IPS-15b (cell line): ENCODE measurements around the gene MYO1B.

Experiments
- H3K27me3 ChIP-seq: one replicate; pipeline ENCODE4 v1.6.1; 2013; ENCODE audit warnings: low read length; ENCODE audit not compliant: control insufficient read depth, insufficient read depth
- H3K36me3 ChIP-seq: one replicate; pipeline ENCODE4 v1.6.1; 2013; ENCODE audit warnings: low read length; ENCODE audit not compliant: control insufficient read depth, insufficient read depth
- H3K4me1 ChIP-seq: one replicate; pipeline ENCODE4 v1.6.1; 2013; ENCODE audit warnings: mild to moderate bottlenecking, low read length; ENCODE audit not compliant: control insufficient read depth, insufficient read depth
- H3K4me3 ChIP-seq: one replicate; pipeline ENCODE4 v1.5.1; 2013; ENCODE audit warnings: low read depth, low read length
- H3K9ac ChIP-seq: one replicate; pipeline ENCODE4 v1.6.1; 2013; ENCODE audit warnings: low read depth, mild to moderate bottlenecking, low read length
- H3K9me3 ChIP-seq: one replicate; pipeline ENCODE4 v1.6.1; 2013; ENCODE audit warnings: mild to moderate bottlenecking, low read length; ENCODE audit not compliant: control insufficient read depth, insufficient read depth

The MYO1B gene

GRCh38 chr2:191335875-191336464, 90.8 kb downstream of the MYO1B start:
- Histone ChIP-seq H3K9ac (no peak overlapping the region), H3K27me3 (no peaks in the 10 kb centered on the region)

GRCh38 chr2:191341436-191341835, 96.2 kb downstream of the MYO1B start:
- Histone ChIP-seq H3K9me3 (no peaks in the 10 kb centered on the region), H3K9ac (no peak overlapping the region), H3K4me1 (no peaks in the 10 kb centered on the region), H3K36me3 (no peaks in the 10 kb centered on the region), H3K4me3 (no peak overlapping the region), H3K27me3 (no peaks in the 10 kb centered on the region)

More at GRCh38 chr2:191335875-191336464, 90.8 kb downstream of the MYO1B start:
- no peak overlapping the region for H3K4me3 ChIP-seq
- no peaks in the 10 kb centered on the region for H3K9me3 ChIP-seq
- no peaks in the 10 kb centered on the region for H3K4me1 ChIP-seq
- H3K36me3 ChIP-seq, result no peaks in the 10 kb centered on the region

- H3K36me3 ChIP-seq, result no peaks in the 10 kb centered on the region
- H3K4me3 ChIP-seq, result no peak overlapping the region
- H3K27me3 ChIP-seq, result no peaks in the 10 kb centered on the region
- H3K9me3 ChIP-seq, result no peaks in the 10 kb centered on the region
- H3K9ac ChIP-seq, result no peak overlapping the region
- H3K4me1 ChIP-seq, result no peaks in the 10 kb centered on the region
Measured at GRCh38 chr2:191343796-191344338, 98.7 kb downstream of the MYO1B start.

- Histone ChIP-seq H3K4me1 (no peaks in the 10 kb centered on the region), H3K27me3 (no peaks in the 10 kb centered on the region), H3K9ac (no peak overlapping the region), H3K36me3 (no peaks in the 10 kb centered on the region), H3K9me3 (no peaks in the 10 kb centered on the region), H3K4me3 (no peak overlapping the region)
Measured at GRCh38 chr2:191345788-191346187, 100.6 kb downstream of the MYO1B start.

GRCh38 chr2:191347154-191347553, 102.0 kb downstream of the MYO1B start:
- Histone ChIP-seq H3K4me3 (no peak overlapping the region), H3K36me3 (no peaks in the 10 kb centered on the region)

GRCh38 chr2:191347881-191348280, 102.7 kb downstream of the MYO1B start:
- no peaks in the 10 kb centered on the region for H3K9me3 ChIP-seq
- no peaks in the 10 kb centered on the region for H3K36me3 ChIP-seq
- no peak overlapping the region for H3K9ac ChIP-seq
- H3K27me3 ChIP-seq, result no peaks in the 10 kb centered on the region
- H3K4me1 ChIP-seq, result no peaks in the 10 kb centered on the region
- H3K4me3 ChIP-seq, result no peak overlapping the region

More at GRCh38 chr2:191347154-191347553, 102.0 kb downstream of the MYO1B start:
- H3K9me3 ChIP-seq, result no peaks in the 10 kb centered on the region
- H3K27me3 ChIP-seq, result no peaks in the 10 kb centered on the region
- no peaks in the 10 kb centered on the region for H3K4me1 ChIP-seq
- no peak overlapping the region for H3K9ac ChIP-seq

GRCh38 chr2:191349990-191350389, 104.8 kb downstream of the MYO1B start:
- Histone ChIP-seq H3K4me1 (no peaks in the 10 kb centered on the region), H3K27me3 (no peaks in the 10 kb centered on the region), H3K9me3 (no peaks in the 10 kb centered on the region), H3K4me3 (no peak overlapping the region), H3K36me3 (no peaks in the 10 kb centered on the region), H3K9ac (no peak overlapping the region)

GRCh38 chr2:191350826-191351225, 105.6 kb downstream of the MYO1B start:
- Histone ChIP-seq H3K36me3 (no peaks in the 10 kb centered on the region), H3K9me3 (no peaks in the 10 kb centered on the region), H3K9ac (no peak overlapping the region), H3K4me1 (no peaks in the 10 kb centered on the region), H3K27me3 (no peaks in the 10 kb centered on the region), H3K4me3 (no peak overlapping the region)

- Histone ChIP-seq H3K4me1 (no peaks in the 10 kb centered on the region), H3K9ac (no peak overlapping the region), H3K27me3 (no peaks in the 10 kb centered on the region), H3K9me3 (no peaks in the 10 kb centered on the region), H3K4me3 (no peak overlapping the region), H3K36me3 (no peaks in the 10 kb centered on the region)
Measured at GRCh38 chr2:191351298-191351697, 106.1 kb downstream of the MYO1B start.

- Histone ChIP-seq H3K27me3 (no peaks in the 10 kb centered on the region), H3K36me3 (no peaks in the 10 kb centered on the region), H3K9ac (no peak overlapping the region), H3K9me3 (no peaks in the 10 kb centered on the region), H3K4me1 (no peaks in the 10 kb centered on the region), H3K4me3 (no peak overlapping the region)
Measured at GRCh38 chr2:191351921-191352320, 106.7 kb downstream of the MYO1B start.

GRCh38 chr2:191352536-191352935, 107.3 kb downstream of the MYO1B start:
- H3K9ac ChIP-seq, result no peak overlapping the region
- no peaks in the 10 kb centered on the region for H3K36me3 ChIP-seq
- no peaks in the 10 kb centered on the region for H3K9me3 ChIP-seq
- H3K4me3 ChIP-seq, result no peak overlapping the region
- no peaks in the 10 kb centered on the region for H3K27me3 ChIP-seq
- H3K4me1 ChIP-seq, result no peaks in the 10 kb centered on the region

- no peak overlapping the region for H3K4me3 ChIP-seq
- no peaks in the 10 kb centered on the region for H3K27me3 ChIP-seq
- no peaks in the 10 kb centered on the region for H3K9me3 ChIP-seq
- no peaks in the 10 kb centered on the region for H3K4me1 ChIP-seq
- no peaks in the 10 kb centered on the region for H3K36me3 ChIP-seq
- H3K9ac ChIP-seq, result no peak overlapping the region
Measured at GRCh38 chr2:191355170-191355758, 110.1 kb downstream of the MYO1B start.
